ENCODE measurements around the gene GRIA4. TPM values are rescaled to one million over a fixed set of nuclear protein-coding genes. Genes with fewer than 3 reads are reported as not detected.

The GRIA4 gene
- total and polyA plus RNA-seq, 2 donors (not counting 1 experiment from before 2014, with no cell fraction given) = 0.15 to 0.50 TPM

DNA sequence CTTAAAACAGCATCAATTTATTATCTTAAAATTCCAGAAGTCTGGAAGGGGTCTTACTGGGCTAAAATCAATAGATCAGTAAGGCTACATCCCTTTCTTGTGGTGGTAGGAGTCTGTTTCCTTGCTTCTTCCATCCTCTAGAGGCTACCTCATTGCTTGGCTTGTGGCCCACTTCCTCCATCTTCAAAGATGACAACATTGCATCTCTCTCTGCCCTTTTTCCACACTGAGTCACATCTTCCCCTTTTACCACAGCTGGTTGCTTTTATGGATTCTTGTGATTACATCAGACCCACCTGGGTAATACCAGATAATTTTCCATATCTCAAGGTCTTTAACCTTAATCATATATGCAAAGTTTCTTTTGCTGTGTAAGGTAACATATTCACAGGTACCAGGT lies 60.9 kb downstream of the GRIA4 start:
- Histone ChIP-seq H3K4me2 (ENCODE audit: extremely low read depth, insufficient read depth, low read length) (no peak overlapping the region), H3K27ac (ENCODE audit: insufficient read depth, low read length) (no peak overlapping the region), H3K9me3 (ENCODE audit: control insufficient read depth, insufficient read depth, low read depth, low read length) (no peaks in the 10 kb centered on the region), H3K36me3 (ENCODE audit: control insufficient read depth, insufficient read depth, low read length) (no peaks in the 10 kb centered on the region), H4K20me1 (ENCODE audit: control insufficient read depth, extremely low read depth, insufficient read depth, low read length) (no peaks in the 10 kb centered on the region), H3K27me3 (ENCODE audit: control insufficient read depth, insufficient read depth, low read length) (no peaks in the 10 kb centered on the region), H3K4me3 (replicated peaks in 1 of 4; ENCODE audit: control extremely low read depth in 1 of 4, insufficient read depth in 1 of 4, low read depth in 3 of 4, low read length in 4 of 4) (no peak overlapping the region), H3K4me1 (ENCODE audit: control insufficient read depth, extremely low read depth, insufficient read depth, low read length) (no peaks in the 10 kb centered on the region), H3K9ac (ENCODE audit: insufficient read depth, low read length) (no peak overlapping the region), H3K79me2 (ENCODE audit: control insufficient read depth, insufficient read depth, low read length) (no peaks in the 10 kb centered on the region), H2AFZ (ENCODE audit: low read length) (no peak overlapping the region)
- TF ChIP-seq EZH2 (IDR thresholded peaks at IDR 0.05; ENCODE audit: low read length, missing control alignments) = no peak
- TF ChIP-seq, protein P1, sequence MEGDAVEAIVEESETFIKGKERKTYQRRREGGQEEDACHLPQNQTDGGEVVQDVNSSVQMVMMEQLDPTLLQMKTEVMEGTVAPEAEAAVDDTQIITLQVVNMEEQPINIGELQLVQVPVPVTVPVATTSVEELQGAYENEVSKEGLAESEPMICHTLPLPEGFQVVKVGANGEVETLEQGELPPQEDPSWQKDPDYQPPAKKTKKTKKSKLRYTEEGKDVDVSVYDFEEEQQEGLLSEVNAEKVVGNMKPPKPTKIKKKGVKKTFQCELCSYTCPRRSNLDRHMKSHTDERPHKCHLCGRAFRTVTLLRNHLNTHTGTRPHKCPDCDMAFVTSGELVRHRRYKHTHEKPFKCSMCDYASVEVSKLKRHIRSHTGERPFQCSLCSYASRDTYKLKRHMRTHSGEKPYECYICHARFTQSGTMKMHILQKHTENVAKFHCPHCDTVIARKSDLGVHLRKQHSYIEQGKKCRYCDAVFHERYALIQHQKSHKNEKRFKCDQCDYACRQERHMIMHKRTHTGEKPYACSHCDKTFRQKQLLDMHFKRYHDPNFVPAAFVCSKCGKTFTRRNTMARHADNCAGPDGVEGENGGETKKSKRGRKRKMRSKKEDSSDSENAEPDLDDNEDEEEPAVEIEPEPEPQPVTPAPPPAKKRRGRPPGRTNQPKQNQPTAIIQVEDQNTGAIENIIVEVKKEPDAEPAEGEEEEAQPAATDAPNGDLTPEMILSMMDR (conservative IDR thresholded peaks at IDR 0.05 in 1 of 2, IDR thresholded peaks at IDR 0.05 in 1 of 2; ENCODE audit: low read depth in 1 of 2, low read length in 2 of 2) = no peak
- peak in 1 of 2 donors; percentile 22 for DNase-seq (ENCODE audit: low read depth in 2 of 2)

DNA sequence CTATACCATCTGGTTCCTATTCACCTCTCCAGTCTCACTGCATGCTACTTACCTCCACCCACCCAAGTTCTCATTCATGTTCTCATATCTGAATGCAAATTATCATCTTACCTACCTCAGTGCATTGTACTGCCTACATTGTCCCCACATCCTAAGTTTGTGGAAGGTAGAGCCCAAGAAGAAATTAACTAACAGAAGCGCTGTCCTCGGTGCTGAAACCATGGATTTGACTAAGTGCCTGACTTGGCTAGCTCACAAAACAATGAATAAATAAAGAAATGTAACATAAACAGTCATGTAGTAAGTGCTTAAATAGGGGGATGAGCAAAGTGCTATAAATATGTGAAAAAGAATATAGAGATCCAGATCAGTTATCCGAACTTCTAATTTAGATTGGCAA lies 63.2 kb downstream of the GRIA4 start:
- Histone ChIP-seq H3K36me3 (ENCODE audit: control insufficient read depth, insufficient read depth, low read length) (no peaks in the 10 kb centered on the region), H2AFZ (ENCODE audit: low read length) (no peak overlapping the region), H3K9ac (ENCODE audit: insufficient read depth, low read length) (no peak overlapping the region), H3K9me3 (ENCODE audit: control insufficient read depth, insufficient read depth, low read depth, low read length) (no peaks in the 10 kb centered on the region), H3K4me2 (ENCODE audit: extremely low read depth, insufficient read depth, low read length) (no peak overlapping the region), H3K4me1 (ENCODE audit: control insufficient read depth, extremely low read depth, insufficient read depth, low read length) (no peaks in the 10 kb centered on the region), H3K27me3 (ENCODE audit: control insufficient read depth, insufficient read depth, low read length) (no peaks in the 10 kb centered on the region), H3K27ac (ENCODE audit: insufficient read depth, low read length) (no peak overlapping the region), H4K20me1 (ENCODE audit: control insufficient read depth, extremely low read depth, insufficient read depth, low read length) (no peaks in the 10 kb centered on the region), H3K79me2 (ENCODE audit: control insufficient read depth, insufficient read depth, low read length) (no peaks in the 10 kb centered on the region), H3K4me3 (replicated peaks in 1 of 4; ENCODE audit: control extremely low read depth in 1 of 4, insufficient read depth in 1 of 4, low read depth in 3 of 4, low read length in 4 of 4) (no peak overlapping the region)
- peak; percentile 56 to 81 for DNase-seq (ENCODE audit: low read depth in 2 of 2)
- TF ChIP-seq EZH2 (IDR thresholded peaks at IDR 0.05; ENCODE audit: low read length, missing control alignments) = no peak
- TF ChIP-seq, protein P1 (conservative IDR thresholded peaks at IDR 0.05 in 1 of 2, IDR thresholded peaks at IDR 0.05 in 1 of 2; ENCODE audit: low read depth in 1 of 2, low read length in 2 of 2) = no peak

DNA sequence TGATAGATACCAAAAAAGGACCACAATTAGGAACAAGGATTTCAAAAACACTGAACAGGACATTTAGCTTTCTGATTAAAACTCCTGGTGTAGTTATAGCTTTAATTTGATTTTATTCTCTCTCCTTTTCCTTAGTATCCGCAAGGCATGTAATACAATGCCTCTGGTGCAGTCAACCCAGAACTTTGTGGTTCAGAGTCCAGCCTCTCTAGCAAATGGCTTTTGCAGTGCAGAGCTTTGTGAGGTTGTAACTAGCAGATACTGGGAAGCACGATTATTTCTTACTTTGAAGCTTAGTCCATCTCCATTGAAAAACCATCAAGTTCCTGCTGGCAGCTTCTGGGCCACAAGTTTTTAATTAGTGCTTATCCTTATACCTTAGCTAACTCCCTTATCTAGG lies 79.8 kb downstream of the GRIA4 start:
- TF ChIP-seq EZH2 (IDR thresholded peaks at IDR 0.05; ENCODE audit: low read length, missing control alignments) = no peak
- TF ChIP-seq, protein P1 (conservative IDR thresholded peaks at IDR 0.05 in 1 of 2, IDR thresholded peaks at IDR 0.05 in 1 of 2; ENCODE audit: low read depth in 1 of 2, low read length in 2 of 2) = no peak
- Histone ChIP-seq H3K36me3 (ENCODE audit: control insufficient read depth, insufficient read depth, low read length) (no peaks in the 10 kb centered on the region), H3K27ac (ENCODE audit: insufficient read depth, low read length) (no peak overlapping the region), H3K9me3 (ENCODE audit: control insufficient read depth, insufficient read depth, low read depth, low read length) (no peaks in the 10 kb centered on the region), H3K9ac (ENCODE audit: insufficient read depth, low read length) (no peak overlapping the region), H3K4me1 (ENCODE audit: control insufficient read depth, extremely low read depth, insufficient read depth, low read length) (no peaks in the 10 kb centered on the region), H3K27me3 (ENCODE audit: control insufficient read depth, insufficient read depth, low read length) (no peaks in the 10 kb centered on the region), H2AFZ (ENCODE audit: low read length) (no peak overlapping the region), H3K4me3 (replicated peaks in 1 of 4; ENCODE audit: control extremely low read depth in 1 of 4, insufficient read depth in 1 of 4, low read depth in 3 of 4, low read length in 4 of 4) (no peak overlapping the region), H3K79me2 (ENCODE audit: control insufficient read depth, insufficient read depth, low read length) (no peaks in the 10 kb centered on the region), H3K4me2 (ENCODE audit: extremely low read depth, insufficient read depth, low read length) (no peak overlapping the region), H4K20me1 (ENCODE audit: control insufficient read depth, extremely low read depth, insufficient read depth, low read length) (no peaks in the 10 kb centered on the region)
- no peak for DNase-seq (ENCODE audit: low read depth in 2 of 2)

Measured in fibroblast of lung (primary cell).